ENCODE measurements around the gene GJB2.

The GJB2 gene

DNA sequence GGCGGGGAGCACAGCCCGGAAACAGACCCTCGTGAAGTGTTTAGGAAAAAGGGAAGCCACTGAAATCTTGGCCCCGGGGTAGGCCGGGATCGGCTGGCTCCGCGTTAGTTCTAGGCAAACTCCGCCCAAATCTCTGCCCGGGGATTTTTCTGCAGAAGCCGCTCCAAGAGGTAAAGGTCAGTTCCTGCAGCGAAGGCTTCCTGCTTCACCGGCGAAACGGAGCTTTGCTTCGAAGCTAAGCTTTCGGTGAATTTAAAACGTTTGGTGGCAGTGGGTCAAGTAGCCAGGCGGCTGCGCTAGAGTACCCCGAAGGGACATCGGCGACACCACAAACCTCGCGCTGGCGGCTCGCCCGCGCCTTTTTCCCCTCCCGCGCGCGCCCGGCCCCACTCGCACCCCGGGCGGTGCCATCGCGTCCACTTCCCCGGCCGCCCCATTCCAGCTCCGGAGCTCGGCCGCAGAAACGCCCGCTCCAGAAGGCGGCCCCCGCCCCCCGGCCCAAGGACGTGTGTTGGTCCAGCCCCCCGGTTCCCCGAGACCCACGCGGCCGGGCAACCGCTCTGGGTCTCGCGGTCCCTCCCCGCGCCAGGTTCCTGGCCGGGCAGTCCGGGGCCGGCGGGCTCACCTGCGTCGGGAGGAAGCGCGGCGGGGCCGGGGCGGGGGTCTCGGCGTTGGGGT, 441 bp downstream of the GJB2 start:
- DNase-seq, result peak; percentile 11

GRCh38 chr13:20191311-20192157, 1.2 kb downstream of the GJB2 start:
- no peak for DNase-seq

- DNase-seq, result no peak
Measured at GRCh38 chr13:20190481-20191310, 2.0 kb downstream of the GJB2 start.

DNA sequence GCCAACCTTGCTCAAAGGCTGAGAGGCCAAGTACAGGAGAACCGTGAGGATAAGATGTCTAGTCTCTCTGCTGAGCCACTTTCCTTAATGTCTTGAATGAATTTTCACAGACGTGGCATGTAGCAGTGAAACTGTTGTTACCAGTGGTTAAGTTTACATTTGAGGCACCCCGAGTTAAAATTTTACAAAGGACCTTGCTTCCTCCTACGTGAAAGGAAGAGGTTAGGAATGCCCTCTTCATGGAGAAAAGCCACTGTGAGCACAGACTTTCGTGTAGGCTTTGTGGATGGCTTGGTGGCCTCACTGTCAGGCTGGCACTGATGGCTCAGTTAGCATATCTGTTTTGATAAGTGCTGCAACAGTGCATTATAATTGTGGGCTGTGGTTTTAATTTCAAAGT, 2.7 kb downstream of the GJB2 start:
- no peak for DNase-seq

GRCh38 chr13:20188667-20189553, 3.8 kb downstream of the GJB2 start:
- DNase-seq, result no peak

DNA sequence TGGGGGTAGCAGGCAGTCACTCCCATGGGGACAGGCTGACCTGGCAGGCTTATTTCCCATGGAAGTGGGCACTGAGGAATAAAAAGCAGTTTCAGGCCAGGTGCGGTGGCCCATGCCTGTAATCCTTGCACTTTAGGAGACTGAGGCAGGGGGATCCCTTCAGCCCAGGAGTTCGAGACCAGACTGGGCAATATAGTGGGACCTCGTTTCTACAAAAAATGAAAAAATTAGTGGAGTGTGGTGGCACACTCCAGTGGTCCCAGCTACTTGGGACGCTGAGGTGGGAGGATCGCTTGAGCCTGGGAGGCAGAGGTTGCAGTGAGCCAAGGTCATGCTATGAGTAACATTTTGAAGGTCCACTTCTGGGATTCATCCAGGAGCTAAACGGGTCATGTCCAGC, 6.0 kb downstream of the GJB2 start:
- DNase-seq, result no peak

GRCh38 chr13:20185366-20186056, 7.2 kb downstream of the GJB2 start:
- DNase-seq, result no peak

- DNase-seq, result peak; percentile 76
Measured at GRCh38 chr13:20182231-20182846, 10.4 kb downstream of the GJB2 start.

GRCh38 chr13:20181188-20181587, 11.6 kb downstream of the GJB2 start:
- no peak for DNase-seq

- DNase-seq, result no peak
Measured at GRCh38 chr13:20178156-20178555, 14.6 kb downstream of the GJB2 start.

DNA sequence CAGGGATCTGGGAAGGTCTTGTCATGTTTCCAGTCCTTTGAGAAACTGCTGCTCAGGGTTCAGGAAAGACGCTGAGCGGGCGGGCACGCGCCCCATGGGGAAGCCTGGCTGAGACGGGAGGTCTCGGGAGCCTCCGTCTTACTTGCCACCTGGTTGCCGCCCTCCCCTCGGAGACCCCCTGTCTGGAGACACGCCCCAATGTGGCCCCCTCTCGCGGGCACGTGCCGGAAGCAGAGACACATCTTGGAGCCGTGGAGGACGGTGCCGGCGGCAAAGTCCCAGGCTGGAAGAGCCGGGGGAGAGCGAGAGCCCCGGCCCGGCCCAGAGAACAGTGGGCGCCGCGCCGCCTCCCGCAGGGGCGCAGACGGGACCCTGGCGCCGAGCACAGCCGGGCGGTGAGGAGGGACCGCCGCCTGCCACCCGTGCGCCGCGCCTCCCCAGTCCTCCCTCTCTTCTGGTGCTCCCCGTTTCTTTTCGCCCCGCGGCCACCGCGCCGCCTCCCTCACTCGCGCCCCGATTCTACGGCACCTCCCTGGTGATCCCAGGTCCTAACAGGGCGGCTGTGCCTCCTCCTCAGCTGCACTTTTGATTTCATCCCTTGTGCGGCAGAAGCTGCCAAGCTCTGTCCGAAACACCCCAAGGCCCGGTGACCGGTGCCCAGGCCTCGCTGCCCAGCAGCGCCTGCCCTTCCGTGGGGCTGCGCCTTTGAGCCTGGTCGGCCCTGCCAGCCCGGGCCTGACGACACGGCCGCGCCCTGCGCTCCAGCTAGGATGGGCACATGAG, 15.5 kb downstream of the GJB2 start:
- no peak for DNase-seq

DNA sequence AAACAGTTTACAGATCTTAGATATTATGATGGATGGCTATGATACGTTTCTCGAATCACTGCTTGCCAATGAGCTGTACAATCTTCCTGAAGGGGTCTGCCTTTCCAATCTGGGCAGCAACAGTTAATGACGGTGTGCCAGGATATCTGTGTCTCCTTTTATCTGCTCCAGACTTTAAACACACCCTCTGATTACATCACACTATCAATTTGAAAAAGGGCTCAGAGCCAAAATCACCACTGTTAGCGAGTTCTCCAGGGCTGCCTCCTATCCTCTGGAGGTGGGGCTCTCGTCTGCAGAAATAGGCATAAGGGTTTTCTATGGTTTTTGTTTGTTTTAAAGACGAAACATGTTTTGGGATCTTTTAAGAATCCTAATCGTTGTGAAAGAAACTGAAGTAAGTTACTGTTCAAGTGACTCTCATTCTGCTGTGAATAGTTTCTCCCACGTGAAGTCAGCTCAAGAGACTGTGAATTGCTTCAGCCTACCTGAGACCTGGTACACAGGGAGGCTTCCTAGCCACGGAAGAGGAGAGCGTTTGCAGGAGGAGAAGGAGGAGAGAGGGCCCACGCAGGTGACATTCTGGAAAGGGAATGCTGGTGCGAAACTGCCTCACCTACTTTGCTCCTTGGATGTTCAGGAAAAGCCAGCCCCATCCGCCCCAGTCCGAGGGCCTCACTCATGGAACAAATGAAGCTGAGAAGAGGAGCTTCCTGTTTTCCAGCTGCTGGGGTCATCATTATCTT, 16.7 kb downstream of the GJB2 start:
- no peak for DNase-seq

- DNase-seq, result no peak
Measured at GRCh38 chr13:20175406-20175794, 17.3 kb downstream of the GJB2 start.

- peak; percentile 39 for DNase-seq
Measured at GRCh38 chr13:20174656-20175405, 17.9 kb downstream of the GJB2 start.

DNA sequence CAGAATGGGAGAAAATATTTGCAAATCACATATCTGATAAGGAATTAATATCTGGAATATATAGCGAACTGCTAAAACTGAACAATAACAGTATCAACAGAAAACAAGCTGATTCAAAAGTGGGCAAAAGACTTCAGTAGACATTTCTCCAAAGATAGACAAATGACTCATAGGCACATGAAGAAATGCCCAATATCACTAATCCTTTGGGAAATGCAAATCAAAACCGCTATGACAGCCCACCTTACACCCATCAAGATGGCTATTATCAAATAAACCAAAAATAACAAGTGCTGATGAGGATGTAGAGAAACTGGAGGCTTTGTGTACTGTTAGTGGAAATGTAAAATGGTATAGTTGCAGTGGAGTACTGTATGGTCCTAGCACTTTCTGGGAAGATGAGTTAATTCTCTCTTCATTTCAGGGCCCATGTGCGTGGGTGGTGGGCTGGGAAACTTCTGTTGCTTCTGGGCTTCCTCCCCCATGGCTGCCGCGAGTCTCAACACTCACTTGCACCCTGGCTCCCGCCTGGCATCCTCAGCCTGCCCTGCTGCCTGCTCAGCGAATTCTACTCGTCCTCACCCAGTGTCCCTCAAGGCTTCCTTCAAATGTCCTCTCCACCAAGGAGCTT, 19.5 kb downstream of the GJB2 start:
- DNase-seq, result no peak

DNA sequence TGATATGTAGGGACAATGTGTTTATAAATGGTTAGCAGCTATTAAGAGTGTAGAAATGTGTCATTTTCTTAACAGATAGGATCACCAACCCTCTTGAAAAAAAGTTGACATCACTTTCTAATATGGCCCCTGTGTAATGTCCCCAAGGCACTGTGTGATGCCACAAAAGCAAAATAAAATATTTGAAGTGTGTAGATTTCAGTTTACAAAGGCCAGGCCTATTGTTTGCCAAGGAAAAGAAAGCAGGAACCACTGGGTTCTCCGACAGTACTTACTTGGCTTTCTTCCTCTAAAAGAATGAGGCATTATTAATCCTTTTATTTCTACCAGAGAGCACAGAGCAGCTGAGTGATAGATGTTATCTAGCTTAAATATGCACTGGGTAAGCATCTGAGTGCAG, 21.4 kb downstream of the GJB2 start:
- no peak for DNase-seq

- no peak for DNase-seq
Measured at GRCh38 chr13:20170921-20171320, 21.8 kb downstream of the GJB2 start.

GRCh38 chr13:20168396-20168795, 24.3 kb downstream of the GJB2 start:
- no peak for DNase-seq
